AG08396 (cell line): ENCODE results near the gene TNFRSF19.
A peak's percentile ranks its signal among the peaks of the same experiment; 100 is the strongest.

Experiments used
- DNase-seq: peaks from one replicate; pipeline ENCODE4 v3.0.0; 2012; ENCODE audit warnings: low spot score, mixed read lengths

TNFRSF19 gene

GRCh38 chr13:23715762-23716235 is 145.6 kb downstream of the TNFRSF19 start:
- DNase-seq, result no peak

GRCh38 chr13:23716401-23716800 is 146.2 kb downstream of the TNFRSF19 start:
- DNase-seq, result no peak

GRCh38 chr13:23718996-23719395 is 148.8 kb downstream of the TNFRSF19 start:
- DNase-seq, result no peak

- DNase-seq, result no peak
Measured at GRCh38 chr13:23722726-23723453, 152.7 kb downstream of the TNFRSF19 start.

- DNase-seq, result peak; percentile 24
Measured at GRCh38 chr13:23723471-23723870, 153.3 kb downstream of the TNFRSF19 start.

GRCh38 chr13:23724196-23724970 is 154.2 kb downstream of the TNFRSF19 start:
- peak; percentile 34 for DNase-seq
